ENCODE results near the gene SIN3B. TPM values are rescaled to one million over a fixed set of nuclear protein-coding genes. Genes with fewer than 3 reads are reported as not detected.
A peak's percentile ranks its signal among the peaks of the same experiment; 100 is the strongest.

Gene SIN3B
- total RNA-seq, 1 experiment from 2014 or later, result 83.8 TPM

DNA sequence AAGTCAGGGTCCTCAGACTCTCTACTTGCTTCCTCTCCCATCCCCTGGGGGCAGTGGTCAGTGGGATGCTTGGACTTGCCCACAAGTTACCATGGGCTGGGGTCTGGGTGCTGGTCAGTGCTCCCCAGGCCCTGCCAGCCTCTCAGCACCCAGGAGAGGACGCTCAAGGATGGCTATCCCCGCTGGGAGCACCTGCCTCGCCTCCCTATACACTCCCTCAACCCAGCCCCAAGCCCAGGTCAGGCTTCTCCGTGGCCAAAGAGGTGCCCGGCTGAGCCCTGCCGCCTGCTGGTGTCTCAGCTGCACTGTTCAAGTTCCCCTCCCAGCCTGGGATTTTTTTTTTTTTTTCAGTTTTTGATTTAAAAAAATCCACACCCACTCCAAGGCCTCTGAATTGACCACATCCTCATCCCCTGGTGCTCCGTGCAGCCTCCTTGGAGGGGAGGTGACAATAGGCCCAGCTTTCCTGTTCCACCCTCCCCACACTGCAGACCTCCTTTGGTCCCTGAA is 70.4 kb downstream of the SIN3B start:
- H3K4me2 ChIP-seq, result no peak overlapping the region
- peaks cover 3% of the 10 kb centered on the region; the same call in 1 of the 2 replicates for H3K4me1 ChIP-seq (replicated peaks; ENCODE audit: insufficient read depth)
- CTCF ChIA-PET, result interaction anchor here (0.7 kb wide), 2 partner anchors 12 to 97 kb away, joined by 4 to 10 read pairs; no protein-coding TSS in a partner anchor
- H4K20me1 ChIP-seq (ENCODE audit: insufficient read depth), result no peaks in the 10 kb centered on the region
- BruUV-seq (replicated peaks), result no TSS peak
- peak; percentile 45 to 48 for DNase-seq
- intact Hi-C loops (cut with micrococcal nuclease; ENCODE audit: unreplicated experiment), result loop anchor here (2.0 kb wide), 1 partner anchor 121 kb away; no protein-coding TSS in a partner anchor
- H3K79me2 ChIP-seq (ENCODE audit: low read depth), result no peaks in the 10 kb centered on the region
- no peaks in the 10 kb centered on the region; the same call in 1 of the 2 replicates for H3K36me3 ChIP-seq (ENCODE audit: low read depth)
- no peaks in the 10 kb centered on the region for H3K9me3 ChIP-seq (ENCODE audit: insufficient read depth, low read depth)
- H3K27ac ChIP-seq, result no peak overlapping the region
- POLR2A ChIA-PET (ENCODE audit: unreplicated experiment), result interaction anchor here (0.5 to 0.7 kb wide), 2 partner anchors 57 to 152 kb away, joined by 3 to 5 read pairs; no protein-coding TSS in a partner anchor
- no peaks in the 10 kb centered on the region for H3K9me2 ChIP-seq (ENCODE audit: insufficient read depth)
- H3F3A ChIP-seq (ENCODE audit: insufficient read depth, low read depth), result peaks cover 34% of the 10 kb centered on the region
- no peak overlapping the region for H2AFZ ChIP-seq
- TF ChIP-seq EZH2 (IDR thresholded peaks at IDR 0.05; ENCODE audit: low read depth), result no peak
- TF ChIP-seq, protein P1, sequence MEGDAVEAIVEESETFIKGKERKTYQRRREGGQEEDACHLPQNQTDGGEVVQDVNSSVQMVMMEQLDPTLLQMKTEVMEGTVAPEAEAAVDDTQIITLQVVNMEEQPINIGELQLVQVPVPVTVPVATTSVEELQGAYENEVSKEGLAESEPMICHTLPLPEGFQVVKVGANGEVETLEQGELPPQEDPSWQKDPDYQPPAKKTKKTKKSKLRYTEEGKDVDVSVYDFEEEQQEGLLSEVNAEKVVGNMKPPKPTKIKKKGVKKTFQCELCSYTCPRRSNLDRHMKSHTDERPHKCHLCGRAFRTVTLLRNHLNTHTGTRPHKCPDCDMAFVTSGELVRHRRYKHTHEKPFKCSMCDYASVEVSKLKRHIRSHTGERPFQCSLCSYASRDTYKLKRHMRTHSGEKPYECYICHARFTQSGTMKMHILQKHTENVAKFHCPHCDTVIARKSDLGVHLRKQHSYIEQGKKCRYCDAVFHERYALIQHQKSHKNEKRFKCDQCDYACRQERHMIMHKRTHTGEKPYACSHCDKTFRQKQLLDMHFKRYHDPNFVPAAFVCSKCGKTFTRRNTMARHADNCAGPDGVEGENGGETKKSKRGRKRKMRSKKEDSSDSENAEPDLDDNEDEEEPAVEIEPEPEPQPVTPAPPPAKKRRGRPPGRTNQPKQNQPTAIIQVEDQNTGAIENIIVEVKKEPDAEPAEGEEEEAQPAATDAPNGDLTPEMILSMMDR (conservative IDR thresholded peaks at IDR 0.05), result peak; percentile 82
- H3K4me3 ChIP-seq, result no peak overlapping the region
- H3K27me3 ChIP-seq (ENCODE audit: insufficient read depth, low read depth), result no peaks in the 10 kb centered on the region

DNA sequence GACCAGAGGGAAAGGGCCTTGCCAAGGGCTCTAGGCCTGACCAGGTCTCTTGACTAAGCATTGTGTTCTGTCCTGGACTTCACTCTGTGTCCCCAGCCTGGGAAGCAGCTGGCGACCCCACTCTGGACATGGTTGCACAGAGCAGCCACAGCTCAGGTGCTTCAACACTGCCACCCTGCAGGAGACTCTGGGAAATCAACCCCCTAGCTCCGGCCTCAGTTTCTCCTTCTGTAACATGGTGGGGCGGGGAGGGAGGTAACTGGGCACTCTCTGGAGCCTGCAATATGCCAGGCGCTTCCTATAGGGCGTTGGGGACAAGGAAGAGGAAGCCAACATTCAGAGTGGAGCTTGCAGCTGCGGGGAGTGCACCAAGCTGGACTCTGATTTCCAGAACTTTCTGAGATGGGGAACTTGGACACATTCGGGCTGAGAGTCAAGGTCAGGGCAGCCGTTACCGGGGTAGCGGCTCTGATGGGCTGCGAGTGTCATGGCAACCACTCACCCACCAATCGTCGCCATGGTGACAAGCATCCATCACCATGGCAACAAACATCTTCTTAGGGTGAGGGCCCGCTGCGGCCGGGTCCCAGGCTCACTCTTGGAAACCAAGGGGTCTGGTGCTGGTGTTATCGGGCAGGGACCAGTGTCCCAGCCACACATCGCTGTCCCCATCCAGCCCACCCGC is 72.4 kb downstream of the SIN3B start:
- no peaks in the 10 kb centered on the region; the same call in 1 of the 2 replicates for H3K36me3 ChIP-seq (ENCODE audit: low read depth)
- H3K27me3 ChIP-seq (ENCODE audit: insufficient read depth, low read depth), result no peaks in the 10 kb centered on the region
- H3K79me2 ChIP-seq (ENCODE audit: low read depth), result no peaks in the 10 kb centered on the region
- no peak overlapping the region for H3K4me3 ChIP-seq
- no peaks in the 10 kb centered on the region for H4K20me1 ChIP-seq (ENCODE audit: insufficient read depth)
- no peak overlapping the region for H2AFZ ChIP-seq
- no TSS peak for BruUV-seq (replicated peaks)
- H3K9me3 ChIP-seq (ENCODE audit: insufficient read depth, low read depth), result no peaks in the 10 kb centered on the region
- H3K4me1 ChIP-seq (replicated peaks; ENCODE audit: insufficient read depth), result peaks cover under 1% of the 10 kb centered on the region; the same call in 1 of the 2 replicates
- no peak for DNase-seq
- CTCF ChIA-PET, result no interaction called here
- H3K9me2 ChIP-seq (ENCODE audit: insufficient read depth), result no peaks in the 10 kb centered on the region
- POLR2A ChIA-PET (ENCODE audit: unreplicated experiment), result no interaction called here
- intact Hi-C loops (cut with micrococcal nuclease; ENCODE audit: unreplicated experiment), result no loop called here
- H3K4me2 ChIP-seq, result no peak overlapping the region
- H3F3A ChIP-seq (ENCODE audit: insufficient read depth, low read depth), result peaks cover 27% of the 10 kb centered on the region
- H3K27ac ChIP-seq, result no peak overlapping the region
- TF ChIP-seq, protein P1 (conservative IDR thresholded peaks at IDR 0.05), result no peak
- no peak for TF ChIP-seq EZH2 (IDR thresholded peaks at IDR 0.05; ENCODE audit: low read depth)

DNA sequence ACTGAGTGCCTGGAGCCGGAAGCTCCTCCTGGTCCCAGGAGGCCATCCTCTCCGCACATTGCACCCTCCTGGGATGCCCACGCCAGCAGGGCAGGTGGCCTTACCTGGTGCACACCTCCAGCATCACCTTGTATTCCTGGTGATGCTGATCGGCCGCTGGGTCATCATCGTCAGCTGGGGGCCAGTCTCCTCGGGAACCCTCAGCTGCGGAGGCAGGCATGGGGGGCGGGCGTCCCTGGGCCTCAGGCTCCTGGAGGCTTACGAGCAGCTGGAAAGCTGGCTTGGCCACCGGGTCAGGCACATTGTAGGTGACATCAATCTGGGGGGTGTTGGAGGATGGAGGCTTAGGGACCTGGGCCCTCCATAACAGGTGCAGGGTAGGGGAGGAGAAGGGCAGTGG is 73.3 kb downstream of the SIN3B start:
- intact Hi-C loops (cut with micrococcal nuclease; ENCODE audit: unreplicated experiment), result no loop called here
- CTCF ChIA-PET, result no interaction called here
- Histone ChIP-seq H4K20me1 (ENCODE audit: insufficient read depth) (no peaks in the 10 kb centered on the region), H3F3A (ENCODE audit: insufficient read depth, low read depth) (peaks cover 25% of the 10 kb centered on the region), H3K27me3 (ENCODE audit: insufficient read depth, low read depth) (no peaks in the 10 kb centered on the region), H3K36me3 (ENCODE audit: low read depth) (no peaks in the 10 kb centered on the region; the same call in 1 of the 2 replicates), H3K9me2 (ENCODE audit: insufficient read depth) (no peaks in the 10 kb centered on the region), H2AFZ (no peak overlapping the region), H3K4me2 (no peak overlapping the region), H3K27ac (no peak overlapping the region), H3K4me3 (no peak overlapping the region), H3K4me1 (replicated peaks; ENCODE audit: insufficient read depth) (no peaks in the 10 kb centered on the region), H3K79me2 (ENCODE audit: low read depth) (no peaks in the 10 kb centered on the region), H3K9me3 (ENCODE audit: insufficient read depth, low read depth) (no peaks in the 10 kb centered on the region)
- DNase-seq, result no peak
- no TSS peak for BruUV-seq (replicated peaks)
- POLR2A ChIA-PET (ENCODE audit: unreplicated experiment), result no interaction called here
- TF ChIP-seq, protein P1 (conservative IDR thresholded peaks at IDR 0.05), result no peak
- no peak for TF ChIP-seq EZH2 (IDR thresholded peaks at IDR 0.05; ENCODE audit: low read depth)
